ENCODE results near the gene ETDC. TPM values are rescaled to one million over a fixed set of nuclear protein-coding genes. Genes with fewer than 3 reads are reported as not detected.

ETDC gene
- total RNA-seq, 1 experiment from 2014 or later = not detected

DNA sequence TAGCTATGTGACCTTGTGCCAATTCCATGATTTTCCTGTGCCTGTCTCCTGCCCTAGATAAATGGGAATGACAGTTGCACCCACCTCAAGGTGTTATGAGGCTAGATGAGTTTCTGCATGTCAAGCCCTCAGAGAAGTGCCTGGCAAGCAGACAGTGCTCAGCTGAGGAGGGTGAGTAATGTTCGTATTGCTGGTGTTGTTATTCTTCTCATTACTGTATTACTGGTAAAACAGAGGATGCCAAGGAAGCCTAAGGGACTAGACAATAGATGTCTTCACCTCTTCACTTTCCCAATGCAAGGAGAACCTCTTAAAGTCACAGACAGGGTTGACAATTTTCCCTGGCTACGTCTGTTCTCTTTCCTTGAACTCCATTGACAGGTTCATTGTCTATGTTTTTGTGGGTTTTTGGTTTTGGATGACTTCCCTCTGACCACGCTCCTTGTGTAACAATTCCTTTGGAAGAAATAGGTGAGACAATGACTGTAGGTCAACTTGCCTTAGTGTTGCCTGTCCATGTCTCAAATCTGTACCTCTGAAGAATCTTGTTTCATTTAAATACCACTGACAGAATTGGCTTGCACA, 19.2 kb downstream of the ETDC start:
- H3K27ac ChIP-seq (ENCODE audit: low read length) = no peak overlapping the region

DNA sequence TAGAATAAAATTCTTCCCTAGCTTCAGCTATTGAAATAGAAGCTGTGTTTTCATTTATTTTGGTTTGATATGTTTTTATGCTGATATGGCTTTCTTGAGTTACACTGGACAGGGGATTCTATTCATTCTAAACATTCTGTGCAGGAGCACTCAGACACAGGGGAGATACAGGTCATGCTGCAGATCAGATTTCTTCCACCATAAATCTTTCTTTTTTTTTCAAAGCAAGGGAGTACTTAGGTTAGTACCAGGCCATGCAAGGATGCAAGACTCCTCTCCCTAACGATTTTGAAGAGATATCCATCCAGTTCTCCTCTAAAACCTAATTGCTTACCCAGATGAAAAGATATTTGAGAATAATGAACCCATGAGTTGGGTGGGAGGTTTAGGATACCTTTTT, 21.4 kb downstream of the ETDC start:
- no peaks in the 10 kb centered on the region for H3K4me1 ChIP-seq (ENCODE audit: control insufficient read depth, insufficient read depth, low read length)
- intact Hi-C loops (cut with micrococcal nuclease; ENCODE audit: unreplicated experiment) = loop anchor here (10.0 kb wide), 1 partner anchor 166 kb away; no protein-coding TSS in a partner anchor

More for the DNA sequence above, 19.2 kb downstream of the ETDC start:
- TF ChIP-seq TCF7L2 (IDR thresholded peaks at IDR 0.05; ENCODE audit: low read depth, low read length) (no peak), SIN3A (IDR thresholded peaks at IDR 0.05; ENCODE audit: borderline replicate concordance, insufficient read depth, low read depth, low read length) (no peak), POLR2AphosphoS5 (IDR thresholded peaks at IDR 0.05; ENCODE audit: low read depth, low read length) (no peak)
- TF ChIP-seq, protein P1, sequence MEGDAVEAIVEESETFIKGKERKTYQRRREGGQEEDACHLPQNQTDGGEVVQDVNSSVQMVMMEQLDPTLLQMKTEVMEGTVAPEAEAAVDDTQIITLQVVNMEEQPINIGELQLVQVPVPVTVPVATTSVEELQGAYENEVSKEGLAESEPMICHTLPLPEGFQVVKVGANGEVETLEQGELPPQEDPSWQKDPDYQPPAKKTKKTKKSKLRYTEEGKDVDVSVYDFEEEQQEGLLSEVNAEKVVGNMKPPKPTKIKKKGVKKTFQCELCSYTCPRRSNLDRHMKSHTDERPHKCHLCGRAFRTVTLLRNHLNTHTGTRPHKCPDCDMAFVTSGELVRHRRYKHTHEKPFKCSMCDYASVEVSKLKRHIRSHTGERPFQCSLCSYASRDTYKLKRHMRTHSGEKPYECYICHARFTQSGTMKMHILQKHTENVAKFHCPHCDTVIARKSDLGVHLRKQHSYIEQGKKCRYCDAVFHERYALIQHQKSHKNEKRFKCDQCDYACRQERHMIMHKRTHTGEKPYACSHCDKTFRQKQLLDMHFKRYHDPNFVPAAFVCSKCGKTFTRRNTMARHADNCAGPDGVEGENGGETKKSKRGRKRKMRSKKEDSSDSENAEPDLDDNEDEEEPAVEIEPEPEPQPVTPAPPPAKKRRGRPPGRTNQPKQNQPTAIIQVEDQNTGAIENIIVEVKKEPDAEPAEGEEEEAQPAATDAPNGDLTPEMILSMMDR (IDR thresholded peaks at IDR 0.05) = no peak
- TF ChIP-seq, protein P2, sequence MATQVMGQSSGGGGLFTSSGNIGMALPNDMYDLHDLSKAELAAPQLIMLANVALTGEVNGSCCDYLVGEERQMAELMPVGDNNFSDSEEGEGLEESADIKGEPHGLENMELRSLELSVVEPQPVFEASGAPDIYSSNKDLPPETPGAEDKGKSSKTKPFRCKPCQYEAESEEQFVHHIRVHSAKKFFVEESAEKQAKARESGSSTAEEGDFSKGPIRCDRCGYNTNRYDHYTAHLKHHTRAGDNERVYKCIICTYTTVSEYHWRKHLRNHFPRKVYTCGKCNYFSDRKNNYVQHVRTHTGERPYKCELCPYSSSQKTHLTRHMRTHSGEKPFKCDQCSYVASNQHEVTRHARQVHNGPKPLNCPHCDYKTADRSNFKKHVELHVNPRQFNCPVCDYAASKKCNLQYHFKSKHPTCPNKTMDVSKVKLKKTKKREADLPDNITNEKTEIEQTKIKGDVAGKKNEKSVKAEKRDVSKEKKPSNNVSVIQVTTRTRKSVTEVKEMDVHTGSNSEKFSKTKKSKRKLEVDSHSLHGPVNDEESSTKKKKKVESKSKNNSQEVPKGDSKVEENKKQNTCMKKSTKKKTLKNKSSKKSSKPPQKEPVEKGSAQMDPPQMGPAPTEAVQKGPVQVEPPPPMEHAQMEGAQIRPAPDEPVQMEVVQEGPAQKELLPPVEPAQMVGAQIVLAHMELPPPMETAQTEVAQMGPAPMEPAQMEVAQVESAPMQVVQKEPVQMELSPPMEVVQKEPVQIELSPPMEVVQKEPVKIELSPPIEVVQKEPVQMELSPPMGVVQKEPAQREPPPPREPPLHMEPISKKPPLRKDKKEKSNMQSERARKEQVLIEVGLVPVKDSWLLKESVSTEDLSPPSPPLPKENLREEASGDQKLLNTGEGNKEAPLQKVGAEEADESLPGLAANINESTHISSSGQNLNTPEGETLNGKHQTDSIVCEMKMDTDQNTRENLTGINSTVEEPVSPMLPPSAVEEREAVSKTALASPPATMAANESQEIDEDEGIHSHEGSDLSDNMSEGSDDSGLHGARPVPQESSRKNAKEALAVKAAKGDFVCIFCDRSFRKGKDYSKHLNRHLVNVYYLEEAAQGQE (IDR thresholded peaks at IDR 0.05; ENCODE audit: insufficient read depth in 1 of 2, low read depth in 2 of 2, low read length in 1 of 2) = no peak
- Histone ChIP-seq H3K27me3 (ENCODE audit: control insufficient read depth, insufficient read depth, low read length) (no peaks in the 10 kb centered on the region), H3K9me3 (ENCODE audit: control insufficient read depth, insufficient read depth, low read depth, low read length) (no peaks in the 10 kb centered on the region), H3K4me1 (ENCODE audit: control insufficient read depth, insufficient read depth, low read length) (no peaks in the 10 kb centered on the region), H3K4me3 (ENCODE audit: low read depth in 2 of 2, low read length in 2 of 2) (no peak overlapping the region), H3K36me3 (ENCODE audit: control insufficient read depth, insufficient read depth, low read length) (no peaks in the 10 kb centered on the region)
- ChIA-PET CTCF (no interaction called here), POLR2A (no interaction called here)
- BruUV-seq (replicated peaks) = no TSS peak
- in situ Hi-C loops (cut with HindIII; ENCODE audit: low pct_unique_long_range_greater_than_20kb, low sequenced_read_pairs) = no loop called here
- DNase-seq (ENCODE audit: low read depth, low spot score) = no peak
- no peak for ATAC-seq
- intact Hi-C loops (cut with micrococcal nuclease; ENCODE audit: unreplicated experiment) = no loop called here

More for the DNA sequence above, 21.4 kb downstream of the ETDC start:
- DNase-seq (ENCODE audit: low read depth, low spot score) (no peak), ATAC-seq (no peak)
- Histone ChIP-seq H3K27me3 (ENCODE audit: control insufficient read depth, insufficient read depth, low read length) (no peaks in the 10 kb centered on the region), H3K4me3 (ENCODE audit: low read depth in 2 of 2, low read length in 2 of 2) (no peak overlapping the region), H3K9me3 (ENCODE audit: control insufficient read depth, insufficient read depth, low read depth, low read length) (no peaks in the 10 kb centered on the region), H3K36me3 (ENCODE audit: control insufficient read depth, insufficient read depth, low read length) (no peaks in the 10 kb centered on the region), H3K27ac (ENCODE audit: low read length) (no peak overlapping the region)
- ChIA-PET POLR2A (no interaction called here), CTCF (no interaction called here)
- in situ Hi-C loops (cut with HindIII; ENCODE audit: low pct_unique_long_range_greater_than_20kb, low sequenced_read_pairs) = no loop called here
- no TSS peak for BruUV-seq (replicated peaks)
- TF ChIP-seq SIN3A (IDR thresholded peaks at IDR 0.05; ENCODE audit: borderline replicate concordance, insufficient read depth, low read depth, low read length) = no peak
- TF ChIP-seq, protein P2 (IDR thresholded peaks at IDR 0.05; ENCODE audit: insufficient read depth in 1 of 2, low read depth in 2 of 2, low read length in 1 of 2) = no peak
- TF ChIP-seq, protein P1 (IDR thresholded peaks at IDR 0.05) = no peak
- no peak for TF ChIP-seq POLR2AphosphoS5 (IDR thresholded peaks at IDR 0.05; ENCODE audit: low read depth, low read length)
- TF ChIP-seq TCF7L2 (IDR thresholded peaks at IDR 0.05; ENCODE audit: low read depth, low read length) = no peak
